ENCODE results near the gene ZNF384. TPM values are rescaled to one million over a fixed set of nuclear protein-coding genes. Genes with fewer than 3 reads are reported as not detected.

The ZNF384 gene
- total and polyA plus RNA-seq, 3 experiments from 2014 or later: 37.2 to 63.3 (median 58.1) TPM

DNA sequence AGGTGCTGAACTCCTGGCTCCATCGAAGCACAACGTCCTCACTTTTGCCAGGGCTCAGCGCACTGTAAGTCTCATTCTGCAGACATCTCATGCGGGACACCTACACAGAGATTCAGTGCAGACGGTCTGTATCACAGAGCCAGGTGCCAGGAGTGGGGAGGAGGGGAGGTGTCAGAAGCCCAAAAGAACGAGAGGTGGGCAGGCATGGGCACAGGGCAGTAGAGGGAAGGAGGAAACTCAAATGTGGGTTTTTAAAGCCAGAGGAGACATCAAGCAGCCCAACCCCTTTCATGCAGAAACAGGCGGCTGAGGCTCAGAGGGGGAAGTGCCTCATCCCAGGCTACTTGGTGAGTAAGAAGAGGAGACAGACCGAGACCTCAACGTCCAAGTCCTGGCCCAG, 50.9 kb downstream of the ZNF384 start:
- no peaks in the 10 kb centered on the region for H3K9me3 ChIP-seq (ENCODE audit: low read length)
- H3K36me3 Mint-ChIP-seq: peaks cover 4% of the 10 kb centered on the region in 3 donors
- H3K27me3 Mint-ChIP-seq: no peaks in the 10 kb centered on the region
- H3K4me1 Mint-ChIP-seq: peaks cover 26 to 31% (median 28%) of the 10 kb centered on the region in 3 donors
- H3K27me3 ChIP-seq (ENCODE audit: insufficient read depth, low read length, poor library complexity, severe bottlenecking): no peaks in the 10 kb centered on the region
- POLR2A ChIA-PET: no interaction called here
- peaks cover 8% of the 10 kb centered on the region for H3K4me1 ChIP-seq (ENCODE audit: insufficient read depth, low read length)
- CTCF ChIA-PET: no interaction called here
- H3K27ac ChIP-seq (ENCODE audit: low read depth, low read length): peak overlapping the region; percentile 54
- no peak overlapping the region for H3K4me3 Mint-ChIP-seq
- H3K9me3 Mint-ChIP-seq: peaks cover 0 to 2% (median 0%) of the 10 kb centered on the region in 5 donors
- DNase-seq: no peak
- no peak overlapping the region for H3K4me3 ChIP-seq (ENCODE audit: low read length)
- no peaks in the 10 kb centered on the region for H3K36me3 ChIP-seq (ENCODE audit: insufficient read depth, low read length)
- H3K27ac Mint-ChIP-seq: peak overlapping the region in 1 of 8 donors; percentile 28

DNA sequence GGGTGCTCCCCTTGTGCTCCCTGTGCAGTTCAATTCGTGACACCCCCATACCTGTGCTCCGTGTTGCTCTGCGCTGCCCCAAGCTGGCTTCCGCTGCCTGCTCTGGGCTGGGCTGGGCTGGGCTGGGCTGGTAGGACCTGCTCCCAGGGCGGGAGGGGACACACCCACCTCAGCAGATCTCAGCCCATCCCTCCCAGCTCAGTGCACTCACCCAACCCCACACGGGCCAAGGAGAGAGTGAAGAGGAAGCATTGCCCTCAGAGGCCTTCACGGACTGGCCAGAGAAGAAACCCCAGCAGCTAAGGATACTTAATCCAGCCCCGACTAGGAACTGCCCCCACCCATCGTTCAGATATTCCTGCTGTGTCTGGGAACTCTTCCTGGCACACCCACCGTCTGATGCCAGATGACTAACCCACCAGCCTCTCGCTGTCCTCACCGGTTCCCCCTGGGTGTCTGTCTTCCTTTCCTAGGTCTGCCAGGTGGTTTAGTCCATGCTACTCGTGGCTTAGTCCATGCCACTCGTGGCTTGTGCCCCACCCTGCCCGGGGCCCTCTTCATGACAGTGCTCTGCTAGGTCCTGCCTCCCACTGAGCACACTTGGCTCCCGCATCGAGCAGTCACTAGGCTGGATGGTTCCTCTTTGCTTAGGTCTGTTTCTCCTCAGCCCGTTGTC, 53.2 kb downstream of the ZNF384 start, which contains the start of gene LPAR5:
Gene LPAR5 (minus strand): TSS at position 104 of the 676 bp plus-strand sequence. CDS start 14,711 bp downstream, outside the sequence.
- peak within 1 kb of the TSS; percentile 91 to 96 (median 94) for H3K27ac Mint-ChIP-seq
- peaks cover 49 to 54% (median 50%) of the 10 kb centered on the region in 3 donors for H3K4me1 Mint-ChIP-seq
- POLR2A ChIA-PET: interaction anchor here (1.0 to 3.1 kb wide), 6 partner anchors 8 to 53 kb away, joined by 3 to 18 read pairs (median 7); partner anchors contain the start of gene ZNF384
- H3K9me3 Mint-ChIP-seq: no peaks in the 10 kb centered on the region
- Histone ChIP-seq H3K36me3 (ENCODE audit: insufficient read depth, low read length) (no peaks in the 10 kb centered on the region), H3K4me3 (ENCODE audit: low read length) (peak within 1 kb of the TSS; percentile 42), H3K27me3 (ENCODE audit: insufficient read depth, low read length, poor library complexity, severe bottlenecking) (no peaks in the 10 kb centered on the region), H3K9me3 (ENCODE audit: low read length) (no peaks in the 10 kb centered on the region), H3K4me1 (ENCODE audit: insufficient read depth, low read length) (peaks cover 32% of the 10 kb centered on the region), H3K27ac (ENCODE audit: low read depth, low read length) (peak within 1 kb of the TSS; percentile 67)
- H3K36me3 Mint-ChIP-seq: peaks cover 0 to 8% (median 0%) of the 10 kb centered on the region in 3 donors
- peak within 1 kb of the TSS; percentile 79 to 93 (median 88) for H3K4me3 Mint-ChIP-seq
- DNase-seq: peak in 4 of 5 donors; percentile 31 to 66 (median 34)
- CTCF ChIA-PET: interaction anchor here (0.8 to 1.9 kb wide), 9 partner anchors 8 to 309 kb away, joined by 3 to 5 read pairs (median 4); partner anchors contain the start of gene ZNF384
- H3K27me3 Mint-ChIP-seq: no peaks in the 10 kb centered on the region

DNA sequence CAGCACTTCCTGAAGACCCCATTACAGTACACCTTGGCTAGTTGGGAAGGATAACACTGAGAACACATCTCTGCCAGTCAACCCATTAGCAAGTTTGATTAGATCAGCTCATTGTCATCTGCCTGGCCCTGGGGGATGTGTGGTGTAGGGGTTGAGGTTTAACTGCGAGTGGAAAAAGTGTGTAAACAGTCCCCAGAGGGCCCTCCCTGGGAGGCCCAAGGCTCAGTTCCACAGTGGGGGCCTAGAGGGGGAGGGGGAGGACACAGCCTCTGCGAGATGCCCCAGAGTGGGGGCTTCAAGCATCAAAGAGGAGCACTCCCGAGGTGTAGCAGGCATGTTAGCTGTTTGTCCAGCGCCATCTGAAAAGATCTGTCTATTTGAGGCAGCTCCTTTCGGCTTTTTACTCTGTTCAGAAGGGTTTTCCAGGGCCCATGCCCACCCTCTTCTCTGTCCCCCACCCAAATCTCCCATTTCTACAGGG, 53.8 kb downstream of the ZNF384 start:
- Mint-ChIP-seq H3K9me3 (no peaks in the 10 kb centered on the region), H3K4me3 (peak overlapping the region; percentile 79 to 93 (median 88)), H3K27me3 (no peaks in the 10 kb centered on the region), H3K4me1 (peaks cover 54 to 60% (median 56%) of the 10 kb centered on the region in 3 donors), H3K27ac (peak overlapping the region; percentile 91 to 96 (median 94)), H3K36me3 (peaks cover 0 to 11% (median 0%) of the 10 kb centered on the region in 3 donors)
- H3K9me3 ChIP-seq (ENCODE audit: low read length): no peaks in the 10 kb centered on the region
- peak overlapping the region; percentile 67 for H3K27ac ChIP-seq (ENCODE audit: low read depth, low read length)
- no peaks in the 10 kb centered on the region for H3K27me3 ChIP-seq (ENCODE audit: insufficient read depth, low read length, poor library complexity, severe bottlenecking)
- POLR2A ChIA-PET: interaction anchor here (1.0 to 3.1 kb wide), 7 partner anchors 9 to 140 kb away, joined by 3 to 18 read pairs (median 7); partner anchors contain the start of gene ZNF384
- CTCF ChIA-PET: interaction anchor here (0.8 to 1.9 kb wide), 10 partner anchors 9 to 309 kb away, joined by 3 to 5 read pairs (median 4); partner anchors contain the start of gene ZNF384
- H3K36me3 ChIP-seq (ENCODE audit: insufficient read depth, low read length): no peaks in the 10 kb centered on the region
- H3K4me3 ChIP-seq (ENCODE audit: low read length): peak overlapping the region; percentile 42
- H3K4me1 ChIP-seq (ENCODE audit: insufficient read depth, low read length): peaks cover 37% of the 10 kb centered on the region
- DNase-seq: peak; percentile 25 to 86 (median 37)

DNA sequence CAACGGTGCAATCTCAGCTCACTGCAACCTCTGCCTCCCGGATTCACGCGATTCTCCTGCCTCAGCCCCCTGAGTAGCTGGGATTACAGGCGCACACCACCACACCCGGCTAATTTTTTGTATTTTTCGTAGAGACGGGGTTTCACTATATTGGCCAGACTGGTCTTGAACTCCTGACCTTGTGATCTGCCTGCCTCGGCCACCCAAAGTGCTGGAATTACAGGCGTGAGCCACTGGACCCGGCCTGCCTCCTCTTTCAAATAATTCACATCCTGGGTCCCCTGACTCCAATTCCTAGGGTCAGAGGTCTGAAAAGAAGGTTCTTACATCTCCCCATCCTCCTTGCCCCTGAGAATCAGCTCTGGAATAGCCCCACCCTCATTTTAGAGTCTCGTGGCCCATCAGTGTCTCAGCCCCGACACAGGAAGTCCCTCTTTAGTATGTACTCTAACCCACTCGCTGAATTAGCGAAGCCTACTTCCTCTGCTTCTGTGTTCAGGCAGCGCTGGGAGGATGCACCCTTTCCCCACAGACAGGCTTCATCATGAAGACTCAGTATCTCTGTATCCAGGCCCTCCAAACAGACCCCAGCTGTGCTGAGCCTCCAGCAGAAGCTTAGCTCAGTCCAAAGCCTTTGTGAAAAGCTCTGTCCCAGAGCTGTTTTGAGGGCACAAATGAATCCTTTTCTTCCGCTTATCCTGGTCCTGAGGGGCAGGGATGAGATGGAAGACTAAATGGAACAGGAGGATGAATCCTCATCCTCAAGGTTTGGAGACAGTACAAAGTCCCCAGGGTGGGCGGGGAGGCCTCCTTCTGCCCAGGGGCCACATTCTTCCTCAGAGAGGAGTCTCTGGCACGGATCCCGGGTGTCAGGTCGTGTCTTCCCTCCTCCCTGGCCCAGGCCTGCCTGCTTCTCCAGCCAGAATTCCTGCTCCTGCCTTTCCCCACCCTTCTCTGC, 56.9 kb downstream of the ZNF384 start:
- Histone ChIP-seq H3K9me3 (ENCODE audit: low read length) (no peaks in the 10 kb centered on the region), H3K27ac (ENCODE audit: low read depth, low read length) (peak overlapping the region; percentile 60), H3K4me1 (ENCODE audit: insufficient read depth, low read length) (peaks cover 48% of the 10 kb centered on the region), H3K36me3 (ENCODE audit: insufficient read depth, low read length) (no peaks in the 10 kb centered on the region), H3K4me3 (ENCODE audit: low read length) (peak overlapping the region; percentile 67), H3K27me3 (ENCODE audit: insufficient read depth, low read length, poor library complexity, severe bottlenecking) (no peaks in the 10 kb centered on the region)
- Mint-ChIP-seq H3K27ac (peak overlapping the region; percentile 92 to 100 (median 98)), H3K4me1 (peaks cover 64 to 74% (median 66%) of the 10 kb centered on the region in 3 donors), H3K9me3 (no peaks in the 10 kb centered on the region), H3K27me3 (no peaks in the 10 kb centered on the region), H3K4me3 (peak overlapping the region; percentile 82 to 95 (median 92)), H3K36me3 (peaks cover 0 to 12% (median 0%) of the 10 kb centered on the region in 3 donors)
- ChIA-PET POLR2A (interaction anchor here (1.2 to 2.1 kb wide), 3 partner anchors 19 to 142 kb away, joined by 3 to 15 read pairs (median 10); partner anchors contain the start of gene ZNF384), CTCF (interaction anchor here (1.1 to 3.1 kb wide), 4 partner anchors 11 to 120 kb away, joined by 3 to 9 read pairs (median 4); partner anchors contain the start of gene MLF2)
- DNase-seq: peak; percentile 30 to 69 (median 56)

DNA sequence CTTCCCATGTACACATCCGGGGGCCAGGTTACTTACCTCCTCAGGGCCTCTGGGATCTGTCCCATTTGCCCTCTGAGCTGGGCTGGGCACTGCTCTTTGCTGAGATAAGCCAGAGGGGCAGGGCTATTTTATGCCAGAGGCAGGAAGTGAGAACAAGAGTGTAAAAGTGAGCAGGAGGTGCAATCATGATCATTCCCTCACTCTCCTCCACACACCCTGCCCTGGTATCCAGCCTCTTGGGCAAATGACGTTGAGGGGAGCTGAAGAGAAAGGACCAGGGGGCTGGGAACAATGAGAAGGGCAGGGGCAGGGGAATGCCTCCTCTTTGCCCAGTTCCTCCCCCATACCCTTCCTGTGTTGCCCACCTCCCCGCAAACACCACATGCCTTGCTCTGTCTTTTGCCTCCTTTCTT, 57.6 kb downstream of the ZNF384 start:
- peaks cover 67 to 79% (median 71%) of the 10 kb centered on the region in 3 donors for H3K4me1 Mint-ChIP-seq
- POLR2A ChIA-PET: interaction anchor here (0.7 to 2.1 kb wide), 4 partner anchors 19 to 142 kb away, joined by 3 to 15 read pairs (median 6); partner anchors contain the start of genes COPS7A and ZNF384
- Histone ChIP-seq H3K4me1 (ENCODE audit: insufficient read depth, low read length) (peaks cover 55% of the 10 kb centered on the region), H3K27me3 (ENCODE audit: insufficient read depth, low read length, poor library complexity, severe bottlenecking) (no peaks in the 10 kb centered on the region), H3K4me3 (ENCODE audit: low read length) (peak overlapping the region; percentile 67), H3K9me3 (ENCODE audit: low read length) (no peaks in the 10 kb centered on the region), H3K36me3 (ENCODE audit: insufficient read depth, low read length) (no peaks in the 10 kb centered on the region), H3K27ac (ENCODE audit: low read depth, low read length) (peak overlapping the region; percentile 60)
- H3K9me3 Mint-ChIP-seq: no peaks in the 10 kb centered on the region
- peak overlapping the region; percentile 82 to 95 (median 92) for H3K4me3 Mint-ChIP-seq
- peak overlapping the region; percentile 92 to 100 (median 98) for H3K27ac Mint-ChIP-seq
- CTCF ChIA-PET: interaction anchor here (1.1 to 3.1 kb wide), 2 partner anchors 10 to 13 kb away, joined by 4 to 9 read pairs; no protein-coding TSS in a partner anchor
- DNase-seq: peak in 2 of 5 donors; percentile 37 to 54
- H3K36me3 Mint-ChIP-seq: peaks cover 0 to 14% (median 0%) of the 10 kb centered on the region in 3 donors
- H3K27me3 Mint-ChIP-seq: no peaks in the 10 kb centered on the region

DNA sequence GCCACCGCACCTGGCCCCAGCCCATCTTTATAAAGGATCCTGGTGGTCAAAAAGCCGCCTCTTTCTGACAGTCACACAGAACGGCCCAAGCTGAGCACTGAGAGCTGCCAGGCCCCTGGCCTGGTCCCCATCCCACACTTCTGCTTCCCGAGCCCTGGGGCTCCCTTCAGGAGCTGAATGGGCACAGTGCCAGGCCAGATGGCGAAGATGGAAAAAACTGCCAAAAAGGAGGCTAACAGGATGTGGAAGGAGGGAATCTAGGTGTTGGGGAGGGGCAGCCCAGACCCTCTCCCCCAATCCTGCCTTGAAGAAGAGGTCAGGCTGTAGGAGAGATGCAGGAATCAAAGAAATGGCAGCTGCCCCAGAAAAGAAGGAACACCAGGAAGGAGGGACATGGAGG, 58.4 kb downstream of the ZNF384 start:
- Histone ChIP-seq H3K27me3 (ENCODE audit: insufficient read depth, low read length, poor library complexity, severe bottlenecking) (no peaks in the 10 kb centered on the region), H3K9me3 (ENCODE audit: low read length) (no peaks in the 10 kb centered on the region), H3K4me1 (ENCODE audit: insufficient read depth, low read length) (peaks cover 59% of the 10 kb centered on the region), H3K36me3 (ENCODE audit: insufficient read depth, low read length) (no peaks in the 10 kb centered on the region), H3K4me3 (ENCODE audit: low read length) (peak overlapping the region; percentile 67), H3K27ac (ENCODE audit: low read depth, low read length) (peak overlapping the region; percentile 24)
- ChIA-PET CTCF (interaction anchor here (1.4 to 3.1 kb wide), 2 partner anchors 9 to 123 kb away, joined by 3 to 9 read pairs; no protein-coding TSS in a partner anchor), POLR2A (interaction anchor here (0.7 to 2.1 kb wide), 4 partner anchors 18 to 93 kb away, joined by 3 to 15 read pairs (median 6); partner anchors contain the start of genes COPS7A and ZNF384)
- peaks cover 0 to 18% (median 0%) of the 10 kb centered on the region in 3 donors for H3K36me3 Mint-ChIP-seq
- H3K9me3 Mint-ChIP-seq: no peaks in the 10 kb centered on the region
- H3K27ac Mint-ChIP-seq: peak overlapping the region; percentile 92 to 100 (median 98)
- H3K27me3 Mint-ChIP-seq: no peaks in the 10 kb centered on the region
- DNase-seq: no peak
- H3K4me3 Mint-ChIP-seq: peak overlapping the region; percentile 82 to 95 (median 92)
- peaks cover 63 to 76% (median 68%) of the 10 kb centered on the region in 3 donors for H3K4me1 Mint-ChIP-seq

DNA sequence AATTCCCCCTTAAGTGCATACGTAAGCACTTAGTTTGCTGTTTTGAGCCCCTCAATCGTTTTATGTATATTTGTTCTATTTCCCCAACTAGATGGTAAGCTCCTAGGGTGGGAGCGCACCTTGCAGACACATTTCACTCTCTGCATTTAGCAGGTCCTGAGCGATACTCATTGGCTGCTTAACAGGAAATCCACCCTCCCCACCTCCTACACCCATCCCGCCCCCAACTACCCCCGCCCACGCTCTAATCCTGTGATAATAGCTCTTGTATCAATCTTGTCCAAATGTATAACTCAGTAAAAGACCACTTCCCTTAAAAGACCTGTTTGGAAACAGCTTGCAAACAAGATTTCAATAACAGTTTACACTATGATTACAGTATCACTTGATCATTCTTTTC, 61.6 kb downstream of the ZNF384 start:
- H3K4me3 Mint-ChIP-seq: peak overlapping the region; percentile 79 to 91 (median 85)
- peak in 4 of 5 donors; percentile 41 to 69 (median 60) for DNase-seq
- peaks cover 0 to 30% (median 0%) of the 10 kb centered on the region in 3 donors for H3K36me3 Mint-ChIP-seq
- Histone ChIP-seq H3K27me3 (ENCODE audit: insufficient read depth, low read length, poor library complexity, severe bottlenecking) (no peaks in the 10 kb centered on the region), H3K4me3 (ENCODE audit: low read length) (peak overlapping the region; percentile 71), H3K36me3 (ENCODE audit: insufficient read depth, low read length) (no peaks in the 10 kb centered on the region), H3K27ac (ENCODE audit: low read depth, low read length) (peak overlapping the region; percentile 31), H3K4me1 (ENCODE audit: insufficient read depth, low read length) (peaks cover 43% of the 10 kb centered on the region), H3K9me3 (ENCODE audit: low read length) (no peaks in the 10 kb centered on the region)
- no peaks in the 10 kb centered on the region for H3K27me3 Mint-ChIP-seq
- H3K9me3 Mint-ChIP-seq: no peaks in the 10 kb centered on the region
- ChIA-PET CTCF (interaction anchor here (0.8 to 1.8 kb wide), 6 partner anchors 9 to 198 kb away, joined by 3 to 9 read pairs (median 4); partner anchors contain the start of gene MLF2), POLR2A (interaction anchor here (0.6 to 1.4 kb wide), 2 partner anchors 8 to 30 kb away, joined by 3 read pairs; partner anchors contain the start of gene LPAR5)
- peak overlapping the region; percentile 54 to 96 (median 90) for H3K27ac Mint-ChIP-seq
- H3K4me1 Mint-ChIP-seq: peaks cover 39 to 60% (median 51%) of the 10 kb centered on the region in 3 donors

Measured in CD8-positive, alpha-beta memory T cell (primary cell).